T-cell (primary cell): Measurements from ENCODE around the gene USH1C. TPM values are rescaled to one million over a fixed set of nuclear protein-coding genes. Genes with fewer than 3 reads are reported as not detected.
A peak's percentile ranks its signal among the peaks of the same experiment; 100 is the strongest.

Experiments used
- ATAC-seq, 4 experiments: fragments of 200-7000 bp in 3 of 4; fragments of 150-1000 bp in 1 of 4; cut with Tn5 transposase; replicated peaks in 1 of 4; 1 replicate in 3 of 4; 2 replicates in 1 of 4; pipeline ENCODE4 v1.10.0; 2021; ENCODE audit warnings: moderate library complexity in 3 of 4, mild to moderate bottlenecking in 2 of 4, moderate number of reproducible peaks in 1 of 4
- CTCF ChIA-PET, 2 donors: fragments of 300-600 bp; sonication (Branson Sonifier 250); formaldehyde crosslinking; loops; one replicate each; lab custom pipeline; 2022; ENCODE audit warnings: antibody characterized with exemption in 2 of 2; lab: Charles Lee
- POLR2A ChIA-PET, 2 donors: fragments of 300-600 bp; sonication (Branson Sonifier 250); formaldehyde crosslinking; loops; one replicate each; lab custom pipeline; 2022; ENCODE audit warnings: antibody characterized with exemption in 2 of 2; lab: Charles Lee
- DNase-seq, 35 experiments: peaks; one replicate each; pipeline versions ENCODE4 v3.0.0 to v3.0.0-alpha.2; 2013 to 2023
- H3K27ac ChIP-seq: one replicate; pipeline ENCODE4 v1.5.1; 2013; ENCODE audit warnings: low read length
- H3K27me3 ChIP-seq, 2 experiments: replicated peaks in 1 of 2; 1 replicate in 1 of 2; 2 replicates in 1 of 2; pipeline versions ENCODE4 v1.6.1 to v1.7.0; 2013; ENCODE audit warnings: low read length in 1 of 2, mixed read lengths in 1 of 2; ENCODE audit not compliant: control insufficient read depth in 2 of 2, insufficient read depth in 2 of 2; ENCODE audit errors: extremely low read depth in 1 of 2
- H3K36me3 ChIP-seq, 2 donors: 1 replicate in 1 of 2; 2 replicates in 1 of 2; pipeline versions ENCODE4 v1.6.1 to v1.7.0; 2013; ENCODE audit warnings: low read length in 1 of 2; ENCODE audit not compliant: control insufficient read depth in 2 of 2, insufficient read depth in 1 of 2; ENCODE audit errors: extremely low read depth in 1 of 2
- H3K4me1 ChIP-seq, 2 experiments: 1 replicate in 1 of 2; 2 replicates in 1 of 2; pipeline versions ENCODE4 v1.6.1 to v1.7.0; 2013; ENCODE audit warnings: low read length in 2 of 2, mixed read lengths in 1 of 2; ENCODE audit not compliant: insufficient read depth in 2 of 2, control insufficient read depth in 1 of 2; ENCODE audit errors: extremely low read depth in 1 of 2
- H3K4me3 ChIP-seq, 2 donors: 1 replicate in 1 of 2; 2 replicates in 1 of 2; pipeline versions ENCODE4 v1.5.1 to v1.7.0; 2013; ENCODE audit warnings: mild to moderate bottlenecking in 2 of 2, low read length in 1 of 2, moderate library complexity in 1 of 2; ENCODE audit not compliant: control insufficient read depth in 1 of 2; ENCODE audit errors: extremely low read depth in 1 of 2
- H3K9me3 ChIP-seq: 2 replicates; pipeline ENCODE4 v1.7.0; 2013
- H3K27ac Mint-ChIP-seq, 2 donors: one replicate each; pipeline ENCODE4 v1.8.0; 2020 to 2021; ENCODE audit warnings: mild to moderate bottlenecking in 2 of 2, mixed read lengths in 2 of 2
- H3K27me3 Mint-ChIP-seq, 2 donors: one replicate each; pipeline ENCODE4 v1.8.0; 2021 to 2022; ENCODE audit warnings: mixed read lengths in 2 of 2
- H3K36me3 Mint-ChIP-seq: one replicate; pipeline ENCODE4 v1.8.0; 2021; ENCODE audit warnings: mixed read lengths
- H3K4me1 Mint-ChIP-seq, 3 donors: one replicate each; pipeline ENCODE4 v1.8.0; 2020 to 2022; ENCODE audit warnings: mixed read lengths in 3 of 3, mild to moderate bottlenecking in 1 of 3
- H3K4me3 Mint-ChIP-seq, 3 donors: one replicate each; pipeline ENCODE4 v1.8.0; 2020 to 2022; ENCODE audit warnings: mild to moderate bottlenecking in 3 of 3, mixed read lengths in 3 of 3, moderate library complexity in 3 of 3
- H3K9me3 Mint-ChIP-seq, 3 donors: one replicate each; pipeline ENCODE4 v1.8.0; 2020 to 2022; ENCODE audit warnings: mixed read lengths in 3 of 3
- WGBS: methylation state at CpG from one replicate; pipeline ENCODE4 v1.1.5; 2013; ENCODE audit warnings: missing lambda C conversion rate; ENCODE audit not compliant: insufficient coverage; 5-methylcytosine and 5-hydroxymethylcytosine counted together
- total RNA-seq, 35 experiments: library from RNA in 6 of 35; stranded (reverse) in 6 of 35; fragments of 120-200 nt in 1 of 35; gene quantifications; one replicate each; pipeline versions ENCODE4 v1.2.1 to v1.2.4 and lab custom pipeline; 2013 to 2026

USH1C gene
- total RNA-seq, 5 donors from 2014 or later (not counting 1 experiment from before 2014, with no cell fraction given) = not detected

GRCh38 chr11:17578296-17578695 is 34.1 kb upstream of the USH1C start:
- POLR2A ChIA-PET = no interaction called here

GRCh38 chr11:17575431-17576425 is 31.5 kb upstream of the USH1C start:
- ATAC-seq (no peak), DNase-seq (peak in 1 of 35 experiments; percentile 17)
- Histone ChIP-seq H3K27ac (no peak overlapping the region), H3K4me1 (no peaks in the 10 kb centered on the region), H3K4me3 (no peak overlapping the region), H3K36me3 (no peaks in the 10 kb centered on the region), H3K9me3 (no peaks in the 10 kb centered on the region), H3K27me3 (peaks cover 0 to 27% of the 10 kb centered on the region in 2 experiments)
- H3K9me3 Mint-ChIP-seq = no peaks in the 10 kb centered on the region
- WGBS = 84% methylated on average over 10 of the region's 16 CpGs
- H3K27ac Mint-ChIP-seq = no peak overlapping the region
- H3K36me3 Mint-ChIP-seq = no peaks in the 10 kb centered on the region
- peaks cover 5 to 17% of the 10 kb centered on the region in 2 donors for H3K27me3 Mint-ChIP-seq
- no peak overlapping the region for H3K4me3 Mint-ChIP-seq
- peaks cover 0 to 18% (median 3%) of the 10 kb centered on the region in 3 donors for H3K4me1 Mint-ChIP-seq
- ChIA-PET CTCF (no interaction called here), POLR2A (interaction anchor here in 1 of 2 donors (0.5 kb wide), 1 partner anchor 977 kb away, joined by 3 read pairs; no protein-coding TSS in a partner anchor)

More at GRCh38 chr11:17578296-17578695, 34.1 kb upstream of the USH1C start:
- CTCF ChIA-PET = no interaction called here
- Histone ChIP-seq H3K4me3 (no peak overlapping the region), H3K9me3 (no peaks in the 10 kb centered on the region), H3K36me3 (no peaks in the 10 kb centered on the region), H3K4me1 (no peaks in the 10 kb centered on the region), H3K27me3 (peaks cover 0 to 30% of the 10 kb centered on the region in 2 experiments), H3K27ac (no peak overlapping the region)
- ATAC-seq (no peak), DNase-seq (no peak)
- Mint-ChIP-seq H3K4me1 (peaks cover 0 to 4% (median 0%) of the 10 kb centered on the region in 3 donors), H3K9me3 (no peaks in the 10 kb centered on the region), H3K4me3 (no peak overlapping the region), H3K27me3 (peaks cover 5 to 9% of the 10 kb centered on the region in 2 donors), H3K27ac (no peak overlapping the region), H3K36me3 (no peaks in the 10 kb centered on the region)
- 84% methylated on average over 11 of the region's 11 CpGs for WGBS

GRCh38 chr11:17574141-17575091 is 30.2 kb upstream of the USH1C start:
- Histone ChIP-seq H3K9me3 (no peaks in the 10 kb centered on the region), H3K4me1 (no peaks in the 10 kb centered on the region), H3K27ac (no peak overlapping the region), H3K27me3 (peaks cover 0 to 24% of the 10 kb centered on the region in 2 experiments), H3K4me3 (no peak overlapping the region), H3K36me3 (no peaks in the 10 kb centered on the region)
- WGBS = 65% methylated on average over 5 of the region's 9 CpGs
- H3K9me3 Mint-ChIP-seq = no peaks in the 10 kb centered on the region
- H3K27me3 Mint-ChIP-seq = peaks cover 5 to 17% of the 10 kb centered on the region in 2 donors
- no peak overlapping the region for H3K4me3 Mint-ChIP-seq
- DNase-seq = peak in 1 of 35 experiments; percentile 16
- H3K4me1 Mint-ChIP-seq = peaks cover 0 to 18% (median 3%) of the 10 kb centered on the region in 3 donors
- ChIA-PET CTCF (no interaction called here), POLR2A (interaction anchor here in 1 of 2 donors (0.6 kb wide), 1 partner anchor 754 kb away, joined by 9 read pairs; no protein-coding TSS in a partner anchor)
- ATAC-seq = no peak
- H3K36me3 Mint-ChIP-seq = no peaks in the 10 kb centered on the region
- no peak overlapping the region for H3K27ac Mint-ChIP-seq

GRCh38 chr11:17573526-17573925 is 29.3 kb upstream of the USH1C start:
- ChIA-PET POLR2A (no interaction called here), CTCF (no interaction called here)
- DNase-seq (peak in 1 of 35 experiments; percentile 10), ATAC-seq (no peak)
- Mint-ChIP-seq H3K4me3 (no peak overlapping the region), H3K27ac (no peak overlapping the region), H3K4me1 (peaks cover 0 to 18% (median 3%) of the 10 kb centered on the region in 3 donors), H3K27me3 (peaks cover 5 to 17% of the 10 kb centered on the region in 2 donors), H3K36me3 (no peaks in the 10 kb centered on the region), H3K9me3 (no peaks in the 10 kb centered on the region)
- H3K36me3 ChIP-seq = no peaks in the 10 kb centered on the region
- H3K4me1 ChIP-seq = no peaks in the 10 kb centered on the region
- no peak overlapping the region for H3K27ac ChIP-seq
- 92% methylated on average over 2 of the region's 3 CpGs for WGBS
- no peak overlapping the region for H3K4me3 ChIP-seq
- peaks cover 0 to 16% of the 10 kb centered on the region in 2 experiments for H3K27me3 ChIP-seq
- no peaks in the 10 kb centered on the region for H3K9me3 ChIP-seq

GRCh38 chr11:17572791-17573460 is 28.7 kb upstream of the USH1C start:
- Mint-ChIP-seq H3K27ac (no peak overlapping the region), H3K4me3 (no peak overlapping the region), H3K9me3 (no peaks in the 10 kb centered on the region), H3K4me1 (peaks cover 0 to 18% (median 3%) of the 10 kb centered on the region in 3 donors), H3K36me3 (no peaks in the 10 kb centered on the region), H3K27me3 (peaks cover 5 to 17% of the 10 kb centered on the region in 2 donors)
- ATAC-seq (no peak), DNase-seq (peak in 1 of 35 experiments; percentile 5)
- H3K27ac ChIP-seq = no peak overlapping the region
- ChIA-PET POLR2A (no interaction called here), CTCF (interaction anchor here in 1 of 2 donors (0.6 kb wide), 1 partner anchor 10 kb away, joined by 3 read pairs; no protein-coding TSS in a partner anchor)
- peaks cover 0 to 12% of the 10 kb centered on the region in 2 experiments for H3K27me3 ChIP-seq
- H3K36me3 ChIP-seq = no peaks in the 10 kb centered on the region
- no peaks in the 10 kb centered on the region for H3K9me3 ChIP-seq
- 89% methylated on average over 16 of the region's 20 CpGs for WGBS
- H3K4me3 ChIP-seq = no peak overlapping the region
- H3K4me1 ChIP-seq = no peaks in the 10 kb centered on the region
